ENCODE data around the gene GNG7.

The GNG7 gene

GRCh38 chr19:2556221-2557092 is 146.0 kb downstream of the GNG7 start:
- H4K12ac ChIP-seq (ENCODE audit: low read depth, low read length), result peak overlapping the region; percentile 27
- peak overlapping the region; percentile 77 for H4K8ac ChIP-seq (ENCODE audit: low read depth, low read length)
- H2AK5ac ChIP-seq (ENCODE audit: low read length), result peak overlapping the region; percentile 96
- H2BK5ac ChIP-seq (ENCODE audit: low read depth, low read length, poor library complexity), result peak overlapping the region; percentile 87
- peaks cover 16 to 23% of the 10 kb centered on the region in 2 experiments for H3K4me1 ChIP-seq (ENCODE audit: control insufficient read depth in 1 of 2, insufficient read depth in 2 of 2, low read length in 2 of 2)
- peak overlapping the region; percentile 37 for H2AFZ ChIP-seq (ENCODE audit: insufficient read depth, low read length, poor library complexity)
- H3K14ac ChIP-seq (ENCODE audit: low read length), result peak overlapping the region; percentile 85
- H3K18ac ChIP-seq (ENCODE audit: low read length), result peak overlapping the region; percentile 42
- H3K79me2 ChIP-seq (ENCODE audit: control insufficient read depth, insufficient read depth, low read length, poor library complexity), result peaks cover 3% of the 10 kb centered on the region
- peak overlapping the region; percentile 95 for H4K91ac ChIP-seq (ENCODE audit: low read depth, low read length)
- H3K9ac ChIP-seq (ENCODE audit: low read length), result no peak overlapping the region
- H3K9me3 ChIP-seq (ENCODE audit: insufficient read depth, low read depth, low read length), result no peaks in the 10 kb centered on the region
- no peak overlapping the region for H3K4me3 ChIP-seq (ENCODE audit: low read depth, low read length)
- H2BK12ac ChIP-seq (ENCODE audit: low read length), result peak overlapping the region; percentile 92
- peak overlapping the region; percentile 92 for H2BK120ac ChIP-seq (ENCODE audit: insufficient read depth, low read length, poor library complexity)
- no peaks in the 10 kb centered on the region for H3K27me3 ChIP-seq (ENCODE audit: insufficient read depth, low read length)
- peaks cover 21% of the 10 kb centered on the region for H3K79me1 ChIP-seq (ENCODE audit: low read length)
- no peak for DNase-seq
- no CpG with 5 or more reads among the region's 37 CpGs for WGBS (ENCODE audit: extremely low coverage, insufficient coverage, insufficient read length)
- no peaks in the 10 kb centered on the region for H3K36me3 ChIP-seq (ENCODE audit: control insufficient read depth in 1 of 2, insufficient read depth in 2 of 2, low read length in 2 of 2)
- no peak overlapping the region for H3K23ac ChIP-seq (ENCODE audit: low read length)
- no peak overlapping the region for H3K4me2 ChIP-seq (ENCODE audit: low read length)
- H3K4ac ChIP-seq (ENCODE audit: low read depth, low read length), result peak overlapping the region; percentile 80
- peak overlapping the region; percentile 35 for H3K27ac ChIP-seq (ENCODE audit: low read depth, low read length)

GRCh38 chr19:2555422-2556220 is 146.9 kb downstream of the GNG7 start:
- H3K23ac ChIP-seq (ENCODE audit: low read length), result no peak overlapping the region
- WGBS (ENCODE audit: extremely low coverage, insufficient coverage, insufficient read length), result no CpG with 5 or more reads among the region's 42 CpGs
- peak overlapping the region; percentile 92 for H2BK120ac ChIP-seq (ENCODE audit: insufficient read depth, low read length, poor library complexity)
- H3K4me1 ChIP-seq (ENCODE audit: control insufficient read depth in 1 of 2, insufficient read depth in 2 of 2, low read length in 2 of 2), result peaks cover 16 to 22% of the 10 kb centered on the region in 2 experiments
- H3K36me3 ChIP-seq (ENCODE audit: control insufficient read depth in 1 of 2, insufficient read depth in 2 of 2, low read length in 2 of 2), result no peaks in the 10 kb centered on the region
- peaks cover 22% of the 10 kb centered on the region for H3K79me1 ChIP-seq (ENCODE audit: low read length)
- no peak overlapping the region for H3K9ac ChIP-seq (ENCODE audit: low read length)
- DNase-seq, result peak in 1 of 2 donors; percentile 8
- peak overlapping the region; percentile 50 for H4K12ac ChIP-seq (ENCODE audit: low read depth, low read length)
- peaks cover 3% of the 10 kb centered on the region for H3K79me2 ChIP-seq (ENCODE audit: control insufficient read depth, insufficient read depth, low read length, poor library complexity)
- peak overlapping the region; percentile 37 for H2AFZ ChIP-seq (ENCODE audit: insufficient read depth, low read length, poor library complexity)
- peak overlapping the region; percentile 80 for H3K4ac ChIP-seq (ENCODE audit: low read depth, low read length)
- H2BK12ac ChIP-seq (ENCODE audit: low read length), result peak overlapping the region; percentile 92
- H3K14ac ChIP-seq (ENCODE audit: low read length), result peak overlapping the region; percentile 85
- peak overlapping the region; percentile 95 for H4K91ac ChIP-seq (ENCODE audit: low read depth, low read length)
- H3K9me3 ChIP-seq (ENCODE audit: insufficient read depth, low read depth, low read length), result no peaks in the 10 kb centered on the region
- H3K4me3 ChIP-seq (ENCODE audit: low read depth, low read length), result no peak overlapping the region
- peak overlapping the region; percentile 87 for H2BK5ac ChIP-seq (ENCODE audit: low read depth, low read length, poor library complexity)
- H3K18ac ChIP-seq (ENCODE audit: low read length), result peak overlapping the region; percentile 42
- peak overlapping the region; percentile 83 for H3K27ac ChIP-seq (ENCODE audit: low read depth, low read length)
- no peaks in the 10 kb centered on the region for H3K27me3 ChIP-seq (ENCODE audit: insufficient read depth, low read length)
- peak overlapping the region; percentile 80 for H4K8ac ChIP-seq (ENCODE audit: low read depth, low read length)
- H2AK5ac ChIP-seq (ENCODE audit: low read length), result peak overlapping the region; percentile 96
- no peak overlapping the region for H3K4me2 ChIP-seq (ENCODE audit: low read length)

- peak in 1 of 2 donors; percentile 70 for DNase-seq
- peaks cover 3% of the 10 kb centered on the region for H3K79me2 ChIP-seq (ENCODE audit: control insufficient read depth, insufficient read depth, low read length, poor library complexity)
- H4K8ac ChIP-seq (ENCODE audit: low read depth, low read length), result peak overlapping the region; percentile 80
- no peak overlapping the region for H3K14ac ChIP-seq (ENCODE audit: low read length)
- no peaks in the 10 kb centered on the region for H3K9me3 ChIP-seq (ENCODE audit: insufficient read depth, low read depth, low read length)
- no peak overlapping the region for H2AK5ac ChIP-seq (ENCODE audit: low read length)
- no peaks in the 10 kb centered on the region for H3K27me3 ChIP-seq (ENCODE audit: insufficient read depth, low read length)
- no peak overlapping the region for H3K4me3 ChIP-seq (ENCODE audit: low read depth, low read length)
- peaks cover 24% of the 10 kb centered on the region for H3K79me1 ChIP-seq (ENCODE audit: low read length)
- H4K12ac ChIP-seq (ENCODE audit: low read depth, low read length), result no peak overlapping the region
- H3K27ac ChIP-seq (ENCODE audit: low read depth, low read length), result peak overlapping the region; percentile 83
- H2AFZ ChIP-seq (ENCODE audit: insufficient read depth, low read length, poor library complexity), result no peak overlapping the region
- peaks cover 16 to 22% of the 10 kb centered on the region in 2 experiments for H3K4me1 ChIP-seq (ENCODE audit: control insufficient read depth in 1 of 2, insufficient read depth in 2 of 2, low read length in 2 of 2)
- H3K18ac ChIP-seq (ENCODE audit: low read length), result no peak overlapping the region
- no peak overlapping the region for H3K4me2 ChIP-seq (ENCODE audit: low read length)
- H3K4ac ChIP-seq (ENCODE audit: low read depth, low read length), result no peak overlapping the region
- H2BK5ac ChIP-seq (ENCODE audit: low read depth, low read length, poor library complexity), result peak overlapping the region; percentile 87
- WGBS (ENCODE audit: extremely low coverage, insufficient coverage, insufficient read length), result no CpG with 5 or more reads among the region's 6 CpGs
- H2BK12ac ChIP-seq (ENCODE audit: low read length), result peak overlapping the region; percentile 34
- H3K36me3 ChIP-seq (ENCODE audit: control insufficient read depth in 1 of 2, insufficient read depth in 2 of 2, low read length in 2 of 2), result no peaks in the 10 kb centered on the region
- no peak overlapping the region for H3K23ac ChIP-seq (ENCODE audit: low read length)
- peak overlapping the region; percentile 95 for H4K91ac ChIP-seq (ENCODE audit: low read depth, low read length)
- no peak overlapping the region for H3K9ac ChIP-seq (ENCODE audit: low read length)
- peak overlapping the region; percentile 92 for H2BK120ac ChIP-seq (ENCODE audit: insufficient read depth, low read length, poor library complexity)
Observed at GRCh38 chr19:2554856-2555255, 147.6 kb downstream of the GNG7 start.

- Histone ChIP-seq H3K4me3 (ENCODE audit: low read depth, low read length) (no peak overlapping the region), H3K9me3 (ENCODE audit: insufficient read depth, low read depth, low read length) (peaks cover 3% of the 10 kb centered on the region), H2AFZ (ENCODE audit: insufficient read depth, low read length, poor library complexity) (no peak overlapping the region), H2BK120ac (ENCODE audit: insufficient read depth, low read length, poor library complexity) (no peak overlapping the region), H3K27ac (ENCODE audit: low read depth, low read length) (no peak overlapping the region), H3K27me3 (ENCODE audit: insufficient read depth, low read length) (no peaks in the 10 kb centered on the region), H3K4ac (ENCODE audit: low read depth, low read length) (no peak overlapping the region), H2BK12ac (ENCODE audit: low read length) (no peak overlapping the region), H3K14ac (ENCODE audit: low read length) (no peak overlapping the region), H4K8ac (ENCODE audit: low read depth, low read length) (no peak overlapping the region), H4K91ac (ENCODE audit: low read depth, low read length) (no peak overlapping the region), H3K4me1 (ENCODE audit: control insufficient read depth in 1 of 2, insufficient read depth in 2 of 2, low read length in 2 of 2) (peaks cover 16 to 22% of the 10 kb centered on the region in 2 experiments), H3K79me1 (ENCODE audit: low read length) (peaks cover 26% of the 10 kb centered on the region), H2AK5ac (ENCODE audit: low read length) (no peak overlapping the region), H3K4me2 (ENCODE audit: low read length) (no peak overlapping the region), H3K18ac (ENCODE audit: low read length) (no peak overlapping the region), H2BK5ac (ENCODE audit: low read depth, low read length, poor library complexity) (no peak overlapping the region), H3K9ac (ENCODE audit: low read length) (no peak overlapping the region), H3K36me3 (ENCODE audit: control insufficient read depth in 1 of 2, insufficient read depth in 2 of 2, low read length in 2 of 2) (no peaks in the 10 kb centered on the region), H3K23ac (ENCODE audit: low read length) (no peak overlapping the region), H4K12ac (ENCODE audit: low read depth, low read length) (no peak overlapping the region), H3K79me2 (ENCODE audit: control insufficient read depth, insufficient read depth, low read length, poor library complexity) (peaks cover 3% of the 10 kb centered on the region)
- no peak for DNase-seq
- WGBS (ENCODE audit: extremely low coverage, insufficient coverage, insufficient read length), result no CpG with 5 or more reads among the region's 4 CpGs
Observed at GRCh38 chr19:2553510-2553909, 149.0 kb downstream of the GNG7 start.
